Retinal pigment epithelial cell (primary cell): ENCODE results near the gene TTC31.
A peak's percentile ranks its signal among the peaks of the same experiment; 100 is the strongest.

Experiments used
- DNase-seq: peaks from one replicate; pipeline ENCODE4 v3.0.0-alpha.2; 2010; ENCODE audit warnings: low read depth
- H3K4me3 ChIP-seq: 2 replicates; pipeline ENCODE4 v1.5.1; 2011; ENCODE audit warnings: mild to moderate bottlenecking, low read length, control low read depth, moderate library complexity
- TF ChIP-seq, protein P1 (sequence below): conservative IDR thresholded peaks from 2 replicates; pipeline ENCODE4 v1.5.1; 2011; ENCODE audit warnings: low read depth, low read length, control low read depth, inconsistent platforms

TTC31 gene

DNA sequence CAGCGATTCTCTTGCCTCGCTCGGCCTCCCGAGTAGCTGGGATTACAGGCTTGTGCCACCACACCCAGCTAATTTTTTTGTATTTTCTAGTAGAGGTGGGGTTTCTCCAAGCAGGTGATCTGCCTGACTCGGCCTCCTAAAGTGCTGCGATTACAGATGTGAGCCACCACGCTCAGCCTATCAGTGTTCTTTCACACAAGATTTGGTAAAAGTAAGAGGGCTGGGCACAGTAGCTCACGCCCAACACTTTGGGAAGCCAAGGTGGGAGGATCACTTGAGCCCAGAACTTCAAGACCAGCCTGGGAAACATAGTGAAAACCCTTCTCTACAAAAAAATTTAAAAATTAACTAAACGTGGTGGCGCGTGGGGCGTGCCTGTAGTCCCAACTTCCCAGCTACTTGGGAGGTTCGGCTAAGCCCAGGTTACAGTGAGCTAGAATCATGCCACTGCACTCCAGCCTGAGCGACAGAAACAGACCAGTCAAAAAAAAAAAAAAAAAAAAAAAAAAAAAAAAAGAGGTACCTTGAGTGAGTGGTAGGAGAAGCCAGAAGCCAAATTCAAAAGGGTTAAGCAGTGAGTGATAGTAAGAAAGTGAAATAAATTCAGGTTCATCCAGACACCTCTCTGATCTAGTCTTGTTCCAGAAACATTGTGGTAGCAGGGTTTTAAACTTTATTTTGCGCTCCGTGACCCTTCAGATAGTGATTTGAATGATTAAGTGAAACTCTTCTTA is 11.4 kb upstream of the TTC31 start:
- TF ChIP-seq, protein P1, sequence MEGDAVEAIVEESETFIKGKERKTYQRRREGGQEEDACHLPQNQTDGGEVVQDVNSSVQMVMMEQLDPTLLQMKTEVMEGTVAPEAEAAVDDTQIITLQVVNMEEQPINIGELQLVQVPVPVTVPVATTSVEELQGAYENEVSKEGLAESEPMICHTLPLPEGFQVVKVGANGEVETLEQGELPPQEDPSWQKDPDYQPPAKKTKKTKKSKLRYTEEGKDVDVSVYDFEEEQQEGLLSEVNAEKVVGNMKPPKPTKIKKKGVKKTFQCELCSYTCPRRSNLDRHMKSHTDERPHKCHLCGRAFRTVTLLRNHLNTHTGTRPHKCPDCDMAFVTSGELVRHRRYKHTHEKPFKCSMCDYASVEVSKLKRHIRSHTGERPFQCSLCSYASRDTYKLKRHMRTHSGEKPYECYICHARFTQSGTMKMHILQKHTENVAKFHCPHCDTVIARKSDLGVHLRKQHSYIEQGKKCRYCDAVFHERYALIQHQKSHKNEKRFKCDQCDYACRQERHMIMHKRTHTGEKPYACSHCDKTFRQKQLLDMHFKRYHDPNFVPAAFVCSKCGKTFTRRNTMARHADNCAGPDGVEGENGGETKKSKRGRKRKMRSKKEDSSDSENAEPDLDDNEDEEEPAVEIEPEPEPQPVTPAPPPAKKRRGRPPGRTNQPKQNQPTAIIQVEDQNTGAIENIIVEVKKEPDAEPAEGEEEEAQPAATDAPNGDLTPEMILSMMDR = no peak
- DNase-seq = no peak
- H3K4me3 ChIP-seq = peak overlapping the region; percentile 68

GRCh38 chr2:74472086-74472944 is 10.6 kb upstream of the TTC31 start, which contains the start of gene MRPL53:
MRPL53 (minus strand) TSS chr2:74472680; CDS start chr2:74472660, 20 bp downstream.
- peak within 1 kb of the TSS; percentile 68 for H3K4me3 ChIP-seq
- DNase-seq = peak; percentile 71
- TF ChIP-seq, protein P1 = no peak

GRCh38 chr2:74472945-74473258 is 10.0 kb upstream of the TTC31 start:
- TF ChIP-seq, protein P1 = no peak
- H3K4me3 ChIP-seq = peak overlapping the region; percentile 68

GRCh38 chr2:74474481-74474880 is 8.4 kb upstream of the TTC31 start:
- TF ChIP-seq, protein P1 = no peak
- DNase-seq = no peak
- no peak overlapping the region for H3K4me3 ChIP-seq

More at GRCh38 chr2:74472945-74473258, 10.0 kb upstream of the TTC31 start:
- DNase-seq = no peak

DNA sequence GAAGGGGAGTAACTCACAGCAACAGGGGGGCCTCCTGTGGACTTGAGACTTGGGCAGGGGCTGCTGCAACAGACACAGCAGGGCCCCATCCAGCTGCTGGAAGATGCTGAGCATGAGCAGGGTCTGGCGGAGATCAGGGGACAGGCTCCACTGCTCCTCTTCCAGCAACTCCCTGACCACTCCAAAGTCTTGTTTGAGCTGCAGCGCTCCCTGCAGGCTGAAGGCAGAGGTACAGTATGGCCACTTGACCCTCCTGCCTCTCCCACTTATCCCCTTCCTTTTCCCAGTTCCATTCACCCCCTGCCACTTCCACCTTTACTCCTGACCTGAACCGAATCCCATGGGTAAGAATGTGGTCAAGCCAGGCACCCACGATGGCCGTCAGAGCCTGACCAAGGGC is 8.0 kb upstream of the TTC31 start:
- H3K4me3 ChIP-seq = no peak overlapping the region
- TF ChIP-seq, protein P1 = peak; percentile 44
- no peak for DNase-seq

GRCh38 chr2:74481431-74481830 is 1.4 kb upstream of the TTC31 start:
- peak overlapping the region; percentile 84 for H3K4me3 ChIP-seq
- no peak for DNase-seq
- TF ChIP-seq, protein P1 = no peak
